ENCODE data around the gene UBE2E2.

UBE2E2 gene

GRCh38 chr3:23324745-23325144, 121.6 kb downstream of the UBE2E2 start:
- Histone ChIP-seq H3K4me3 (ENCODE audit: low read depth, low read length) (no peak overlapping the region), H3K9me3 (ENCODE audit: control insufficient read depth, insufficient read depth, low read depth, low read length) (no peaks in the 10 kb centered on the region), H3K4me1 (ENCODE audit: control insufficient read depth, insufficient read depth, low read length) (peaks cover 4% of the 10 kb centered on the region), H3K27ac (ENCODE audit: extremely low read depth, low read depth, low read length) (no peak overlapping the region), H3K36me3 (ENCODE audit: control insufficient read depth in 2 of 2, insufficient read depth in 1 of 2, low read length in 2 of 2) (no peaks in the 10 kb centered on the region)
- POLR2A ChIA-PET = no interaction called here
- CTCF ChIA-PET = no interaction called here
- TF ChIP-seq PRDM6 (tag by site-specific recombination; IDR thresholded peaks at IDR 0.05) = peak; percentile 46; the same call in 1 of the 2 replicates
- no peak for TF ChIP-seq ZFP69B (tag by site-specific recombination; IDR thresholded peaks at IDR 0.05)

- Histone ChIP-seq H3K36me3 (ENCODE audit: control insufficient read depth in 2 of 2, insufficient read depth in 1 of 2, low read length in 2 of 2) (no peaks in the 10 kb centered on the region), H3K4me3 (ENCODE audit: low read depth, low read length) (no peak overlapping the region), H3K9me3 (ENCODE audit: control insufficient read depth, insufficient read depth, low read depth, low read length) (no peaks in the 10 kb centered on the region), H3K4me1 (ENCODE audit: control insufficient read depth, insufficient read depth, low read length) (peaks cover 8% of the 10 kb centered on the region), H3K27ac (ENCODE audit: extremely low read depth, low read depth, low read length) (no peak overlapping the region)
- TF ChIP-seq ZBTB17 (tag by site-specific recombination; IDR thresholded peaks at IDR 0.05) = no peak
- TF ChIP-seq ZNF394 (tag by site-specific recombination; IDR thresholded peaks at IDR 0.05; ENCODE audit: borderline replicate concordance) = no peak
- TF ChIP-seq ZNF704 (tag by site-specific recombination; IDR thresholded peaks at IDR 0.05) = no peak
- no peak for TF ChIP-seq MZF1 (tag by site-specific recombination; IDR thresholded peaks at IDR 0.05; ENCODE audit: borderline replicate concordance)
- no peak for TF ChIP-seq YY2 (tag by site-specific recombination; IDR thresholded peaks at IDR 0.05)
- no peak for TF ChIP-seq ZNF132 (tag by site-specific recombination; IDR thresholded peaks at IDR 0.05; ENCODE audit: borderline replicate concordance)
- TF ChIP-seq ZNF114 (tag by site-specific recombination; IDR thresholded peaks at IDR 0.05) = no peak
- no peak for TF ChIP-seq ZBTB7A (tag by site-specific recombination; IDR thresholded peaks at IDR 0.05; ENCODE audit: low read depth)
- TF ChIP-seq ZNF785 (tag by site-specific recombination; IDR thresholded peaks at IDR 0.05) = no peak
- ChIA-PET CTCF (no interaction called here), POLR2A (no interaction called here)
These were observed 122.4 kb downstream of the UBE2E2 start for GRCh38 chr3:23325466-23326065.

- TF ChIP-seq ZNF704 (tag by site-specific recombination; IDR thresholded peaks at IDR 0.05) (no peak), KLF7 (tag by site-specific recombination; IDR thresholded peaks at IDR 0.05; ENCODE audit: borderline replicate concordance) (no peak), GFI1B (tag by site-specific recombination; IDR thresholded peaks at IDR 0.05) (no peak)
- Histone ChIP-seq H3K4me1 (ENCODE audit: control insufficient read depth, insufficient read depth, low read length) (peaks cover 5% of the 10 kb centered on the region), H3K4me3 (ENCODE audit: low read depth, low read length) (no peak overlapping the region), H3K36me3 (ENCODE audit: control insufficient read depth in 2 of 2, insufficient read depth in 1 of 2, low read length in 2 of 2) (no peaks in the 10 kb centered on the region), H3K9me3 (ENCODE audit: control insufficient read depth, insufficient read depth, low read depth, low read length) (no peaks in the 10 kb centered on the region), H3K27ac (ENCODE audit: extremely low read depth, low read depth, low read length) (no peak overlapping the region)
- ChIA-PET POLR2A (no interaction called here), CTCF (no interaction called here)
These were observed 126.5 kb downstream of the UBE2E2 start for GRCh38 chr3:23329471-23330105.

GRCh38 chr3:23330568-23330967, 127.4 kb downstream of the UBE2E2 start:
- POLR2A ChIA-PET = no interaction called here
- H3K27ac ChIP-seq (ENCODE audit: extremely low read depth, low read depth, low read length) = no peak overlapping the region
- H3K4me3 ChIP-seq (ENCODE audit: low read depth, low read length) = no peak overlapping the region
- H3K4me1 ChIP-seq (ENCODE audit: control insufficient read depth, insufficient read depth, low read length) = peaks cover 3% of the 10 kb centered on the region; the same call in 1 of the 2 replicates
- TF ChIP-seq ZNF658 (tag by site-specific recombination; IDR thresholded peaks at IDR 0.05) (no peak), BCL6B (tag by site-specific recombination; IDR thresholded peaks at IDR 0.05) (peak; percentile 90), ZNF324 (tag by site-specific recombination; IDR thresholded peaks at IDR 0.05) (no peak), BCL11B (tag by site-specific recombination; IDR thresholded peaks at IDR 0.05; ENCODE audit: low read depth) (no peak), FEZF1 (tag by site-specific recombination; IDR thresholded peaks at IDR 0.05) (no peak)
- H3K9me3 ChIP-seq (ENCODE audit: control insufficient read depth, insufficient read depth, low read depth, low read length) = no peaks in the 10 kb centered on the region
- CTCF ChIA-PET = interaction anchor here (0.7 kb wide), 1 partner anchor 1541 kb away, joined by 6 read pairs; no protein-coding TSS in a partner anchor
- H3K36me3 ChIP-seq (ENCODE audit: control insufficient read depth in 2 of 2, insufficient read depth in 1 of 2, low read length in 2 of 2) = no peaks in the 10 kb centered on the region

Measured in HEK293 (cell line).